Upper lobe of left lung (tissue), 6 donors: ENCODE measurements around the gene CD164L2. TPM values are rescaled to one million over a fixed set of nuclear protein-coding genes. Genes with fewer than 3 reads are reported as not detected.
A peak's percentile ranks its signal among the peaks of the same experiment; 100 is the strongest.

Experiments used
- ATAC-seq, 2 donors: fragments of 200-7000 bp; cut with Tn5 transposase; one replicate each; pipeline ENCODE4 v1.9.1; 2022; ENCODE audit warnings: mild to moderate bottlenecking in 2 of 2, moderate library complexity in 2 of 2; ENCODE audit not compliant: low FRiP score in 2 of 2
- DNase-seq, 2 donors: peaks; one replicate each; pipeline ENCODE4 v3.0.0-alpha.2; 2019 to 2020
- H3K27ac ChIP-seq, 4 donors: fragments of 200-600 bp; sonication (generic); one replicate each; pipeline ENCODE4 v1.5.1; 2016 to 2019
- H3K27me3 ChIP-seq, 4 donors: fragments of 200-600 bp; sonication (generic); one replicate each; pipeline ENCODE4 v1.5.1; 2017 to 2019
- H3K36me3 ChIP-seq, 4 donors: fragments of 200-600 bp; sonication (generic); one replicate each; pipeline ENCODE4 v1.5.1; 2016 to 2019
- H3K4me1 ChIP-seq, 4 donors: fragments of 200-600 bp; sonication (generic); one replicate each; pipeline ENCODE4 v1.5.1; 2018 to 2019
- H3K4me3 ChIP-seq, 4 donors: fragments of 200-600 bp; sonication (generic); one replicate each; pipeline ENCODE4 v1.5.1; 2017 to 2019; ENCODE audit warnings: mild to moderate bottlenecking in 2 of 4, moderate library complexity in 1 of 4
- H3K9me3 ChIP-seq, 4 donors: fragments of 200-600 bp; sonication (generic); one replicate each; pipeline ENCODE4 v1.5.1; 2018 to 2019
- CTCF ChIP-seq, 6 experiments: fragments of 450-650 bp in 4 of 6; fragments of 200-600 bp in 2 of 6; sonication (generic) in 2 of 6; IDR thresholded peaks; one replicate each; pipeline ENCODE4 v1.5.1; 2016 to 2019; ENCODE audit warnings: antibody characterized with exemption in 6 of 6
- EP300 ChIP-seq, 4 donors: sonication (generic); formaldehyde crosslinking; IDR thresholded peaks; one replicate each; pipeline ENCODE4 v1.5.1; 2017; ENCODE audit warnings: antibody characterized with exemption in 4 of 4, control low read depth in 2 of 4
- POLR2A ChIP-seq, 4 donors: fragments of 450-650 bp; IDR thresholded peaks; one replicate each; pipeline ENCODE4 v1.5.1; 2016 to 2017; ENCODE audit warnings: antibody characterized with exemption in 4 of 4, mild to moderate bottlenecking in 2 of 4
- POLR2AphosphoS5 ChIP-seq, 2 donors: sonication (generic); formaldehyde crosslinking; IDR thresholded peaks; one replicate each; pipeline ENCODE4 v1.5.1; 2017; ENCODE audit warnings: antibody characterized with exemption in 2 of 2
- WGBS, 2 donors: methylation state at CpG; one replicate each; pipeline ENCODE4 v1.1.5; 2017 to 2018; 5-methylcytosine and 5-hydroxymethylcytosine counted together
- total RNA-seq, 6 donors: library from RNA; depleted of rRNA in 4 of 6; stranded (reverse); fragments of >200 nt in 4 of 6; gene quantifications; one replicate each; pipeline versions ENCODE4 v1.1.0 to v1.2.1, GENCODE V29; 2016 to 2021
- donor health status: DM: no; HTN: no; CAD: no; lungs with moderate emphysema.
- donor health status: DM: no; HTN: yes; CAD: no; lungs with severe emphysema.

CD164L2 gene
- total RNA-seq, 6 donors from 2014 or later, result 2.3 to 12.3 (median 5.5) TPM

GRCh38 chr1:27380766-27381733, 2.1 kb downstream of the CD164L2 start:
- Histone ChIP-seq H3K9me3 (no peaks in the 10 kb centered on the region), H3K27ac (peak overlapping the region in 2 of 4 donors; percentile 4 to 72), H3K27me3 (no peaks in the 10 kb centered on the region), H3K36me3 (no peaks in the 10 kb centered on the region), H3K4me3 (no peak overlapping the region), H3K4me1 (peaks cover 13 to 36% (median 24%) of the 10 kb centered on the region in 4 donors)
- 82 to 85% methylated on average over 6 to 12 of the region's 12 CpGs for WGBS, 2 donors
- ATAC-seq (peak in 1 of 2 donors; percentile 4), DNase-seq (no peak)
- TF ChIP-seq POLR2AphosphoS5 (IDR thresholded peaks at IDR 0.05) (no peak), EP300 (IDR thresholded peaks at IDR 0.05) (no peak), CTCF (IDR thresholded peaks at IDR 0.05) (no peak), POLR2A (IDR thresholded peaks at IDR 0.05) (no peak)

- Histone ChIP-seq H3K4me1 (peaks cover 13 to 39% (median 27%) of the 10 kb centered on the region in 4 donors), H3K9me3 (no peaks in the 10 kb centered on the region), H3K36me3 (no peaks in the 10 kb centered on the region), H3K4me3 (no peak overlapping the region), H3K27me3 (no peaks in the 10 kb centered on the region), H3K27ac (peak overlapping the region in 2 of 4 donors; percentile 4 to 72)
- ATAC-seq (no peak), DNase-seq (no peak)
- no peak for TF ChIP-seq CTCF (IDR thresholded peaks at IDR 0.05)
- no peak for TF ChIP-seq EP300 (IDR thresholded peaks at IDR 0.05)
- TF ChIP-seq POLR2AphosphoS5 (IDR thresholded peaks at IDR 0.05), result no peak
- TF ChIP-seq POLR2A (IDR thresholded peaks at IDR 0.05), result no peak
- WGBS, 2 donors, result 84 to 100% methylated on average over 1 to 4 of the region's 4 CpGs
Observed at GRCh38 chr1:27380224-27380623, 2.9 kb downstream of the CD164L2 start.

- H3K27ac ChIP-seq, result peak overlapping the region in 2 of 4 donors; percentile 4 to 72
- H3K4me1 ChIP-seq, result peaks cover 13 to 39% (median 28%) of the 10 kb centered on the region in 4 donors
- DNase-seq (peak in 1 of 2 donors; percentile 61), ATAC-seq (no peak)
- WGBS, 2 donors, result 50 to 67% methylated on average over 7 to 8 of the region's 11 CpGs
- no peak for TF ChIP-seq EP300 (IDR thresholded peaks at IDR 0.05)
- no peak for TF ChIP-seq POLR2A (IDR thresholded peaks at IDR 0.05)
- TF ChIP-seq CTCF (IDR thresholded peaks at IDR 0.05), result no peak
- TF ChIP-seq POLR2AphosphoS5 (IDR thresholded peaks at IDR 0.05), result no peak
- H3K36me3 ChIP-seq, result no peaks in the 10 kb centered on the region
- no peaks in the 10 kb centered on the region for H3K9me3 ChIP-seq
- no peaks in the 10 kb centered on the region for H3K27me3 ChIP-seq
- H3K4me3 ChIP-seq, result no peak overlapping the region
Observed at GRCh38 chr1:27379564-27380122, 3.5 kb downstream of the CD164L2 start.

GRCh38 chr1:27377760-27378495, 5.2 kb downstream of the CD164L2 start:
- TF ChIP-seq EP300 (IDR thresholded peaks at IDR 0.05) (no peak), POLR2AphosphoS5 (IDR thresholded peaks at IDR 0.05) (no peak), CTCF (IDR thresholded peaks at IDR 0.05) (no peak), POLR2A (IDR thresholded peaks at IDR 0.05) (no peak)
- H3K4me1 ChIP-seq, result peaks cover 9 to 36% (median 24%) of the 10 kb centered on the region in 4 donors
- H3K27me3 ChIP-seq, result no peaks in the 10 kb centered on the region
- H3K36me3 ChIP-seq, result peaks cover 0 to 3% (median 0%) of the 10 kb centered on the region in 4 donors
- no peaks in the 10 kb centered on the region for H3K9me3 ChIP-seq
- no peak for ATAC-seq
- H3K4me3 ChIP-seq, result no peak overlapping the region
- peak overlapping the region in 2 of 4 donors; percentile 46 to 98 for H3K27ac ChIP-seq
- WGBS, 2 donors, result 85 to 92% methylated on average over 12 of the region's 12 CpGs
- DNase-seq, result no peak
